Brain microvascular endothelial cell (primary cell): ENCODE measurements around the gene ALOX15B.

Experiments
- DNase-seq: peaks from one replicate; pipeline ENCODE4 v3.0.0-alpha.2; 2020
- H3K27ac ChIP-seq: fragments of 250-450 bp; sonication (Bioruptor Pico); 2 replicates; pipeline ENCODE4 v1.5.1; 2020; ENCODE audit warnings: mild to moderate bottlenecking, moderate library complexity
- H3K27me3 ChIP-seq: fragments of 250-450 bp; sonication (Bioruptor Pico); replicated peaks from 2 replicates; pipeline ENCODE4 v1.5.1; 2020; ENCODE audit warnings: mild to moderate bottlenecking
- H3K36me3 ChIP-seq: fragments of 250-450 bp; sonication (Bioruptor Pico); replicated peaks from 2 replicates; pipeline ENCODE4 v1.5.1; 2020; ENCODE audit warnings: mild to moderate bottlenecking
- H3K4me3 ChIP-seq: 2 replicates; pipeline ENCODE4 v1.5.1; 2011; ENCODE audit warnings: low read depth, mild to moderate bottlenecking, control low read depth, low read length, moderate library complexity
- CTCF ChIP-seq: IDR thresholded peaks from 2 replicates; pipeline ENCODE4 v1.5.1; 2011; ENCODE audit warnings: low read depth, mild to moderate bottlenecking, moderate library complexity, low read length, control low read depth, inconsistent platforms; ENCODE audit errors: missing control alignments
- in situ Hi-C: cut with HindIII; loops from 2 replicates; pipeline ENCODE4 v1.10.0; 2017; ENCODE audit warnings: low sequenced_read_pairs, low pct_ligation_motif_present

The ALOX15B gene

GRCh38 chr17:8015957-8016631, 22.8 kb upstream of the ALOX15B start:
- Histone ChIP-seq H3K27ac (no peak overlapping the region), H3K36me3 (no peaks in the 10 kb centered on the region), H3K4me3 (peak overlapping the region; percentile 32), H3K27me3 (peaks cover 3% of the 10 kb centered on the region)
- in situ Hi-C loops = no loop called here
- no peak for DNase-seq
- no peak for TF ChIP-seq CTCF

- Histone ChIP-seq H3K36me3 (no peaks in the 10 kb centered on the region), H3K27me3 (peaks cover 3% of the 10 kb centered on the region), H3K27ac (no peak overlapping the region), H3K4me3 (peak overlapping the region; percentile 32)
- TF ChIP-seq CTCF = peak; percentile 79
- in situ Hi-C loops = no loop called here
- DNase-seq = peak; percentile 12
Measured at GRCh38 chr17:8016632-8017424, 22.0 kb upstream of the ALOX15B start.

- TF ChIP-seq CTCF = no peak
- Histone ChIP-seq H3K4me3 (no peak overlapping the region), H3K27me3 (peaks cover 3% of the 10 kb centered on the region), H3K36me3 (no peaks in the 10 kb centered on the region), H3K27ac (no peak overlapping the region)
- DNase-seq = no peak
- in situ Hi-C loops = no loop called here
Measured at GRCh38 chr17:8018436-8018835, 20.4 kb upstream of the ALOX15B start.

- no peak for DNase-seq
Measured at GRCh38 chr17:8019166-8019565, 19.7 kb upstream of the ALOX15B start.

More at GRCh38 chr17:8019166-8019565, 19.7 kb upstream of the ALOX15B start:
- TF ChIP-seq CTCF = no peak
- Histone ChIP-seq H3K36me3 (no peaks in the 10 kb centered on the region), H3K27me3 (peaks cover 3% of the 10 kb centered on the region), H3K4me3 (no peak overlapping the region), H3K27ac (no peak overlapping the region)
- in situ Hi-C loops = no loop called here
